Measurements from ENCODE around the gene UST. TPM values are rescaled to one million over a fixed set of nuclear protein-coding genes. Genes with fewer than 3 reads are reported as not detected.

Gene UST
- total RNA-seq, 2 experiments from 2014 or later: 1.4 to 4.1 TPM

DNA sequence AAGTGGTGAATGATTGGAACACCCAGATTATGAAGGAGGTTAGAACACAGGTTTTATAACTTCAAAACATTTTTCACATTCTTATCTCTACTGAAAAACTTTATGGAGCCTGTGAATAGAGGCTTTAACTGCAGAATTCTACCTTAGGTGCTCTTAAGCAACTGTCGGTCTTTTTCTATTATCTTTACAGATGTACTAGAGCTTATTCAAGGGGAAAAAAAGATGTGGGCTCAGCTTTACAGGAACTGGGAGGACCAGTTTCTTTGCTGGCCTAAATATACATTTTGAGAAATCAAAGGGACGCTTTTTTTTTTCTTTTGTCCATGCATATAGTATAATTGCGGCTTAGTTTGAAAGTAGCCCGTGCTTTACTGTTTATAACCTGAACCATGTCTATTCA is 58.9 kb downstream of the UST start:
- Histone ChIP-seq H3K4me2 (ENCODE audit: low read length) (no peak overlapping the region), H3K79me2 (ENCODE audit: insufficient read depth, low read depth, low read length) (no peaks in the 10 kb centered on the region), H3K4me3 (ENCODE audit: low read depth, low read length, poor library complexity, severe bottlenecking) (no peak overlapping the region), H3K4me1 (ENCODE audit: insufficient read depth, low read length, poor library complexity, severe bottlenecking) (no peaks in the 10 kb centered on the region), H3K27ac (ENCODE audit: low read depth, low read length, poor library complexity, severe bottlenecking) (no peak overlapping the region), H3K9me2 (ENCODE audit: insufficient read depth, low read length) (no peaks in the 10 kb centered on the region), H4K20me1 (ENCODE audit: insufficient read depth, low read length) (no peaks in the 10 kb centered on the region), H3K36me3 (ENCODE audit: insufficient read depth, low read length) (no peaks in the 10 kb centered on the region), H3K9me3 (ENCODE audit: low read length) (no peaks in the 10 kb centered on the region), H2AFZ (ENCODE audit: low read length) (no peak overlapping the region)
- no peak for DNase-seq (ENCODE audit: low spot score)
- POLR2A ChIA-PET: no interaction called here
- intact Hi-C loops (cut with micrococcal nuclease; ENCODE audit: unreplicated experiment): no loop called here
- CTCF ChIA-PET (ENCODE audit: unreplicated experiment): no interaction called here
- no TSS peak for BruUV-seq (replicated peaks)
- TF ChIP-seq EZH2phosphoT487 (IDR thresholded peaks at IDR 0.05; ENCODE audit: borderline replicate concordance, low read depth, low read length): no peak
- TF ChIP-seq, protein P1, sequence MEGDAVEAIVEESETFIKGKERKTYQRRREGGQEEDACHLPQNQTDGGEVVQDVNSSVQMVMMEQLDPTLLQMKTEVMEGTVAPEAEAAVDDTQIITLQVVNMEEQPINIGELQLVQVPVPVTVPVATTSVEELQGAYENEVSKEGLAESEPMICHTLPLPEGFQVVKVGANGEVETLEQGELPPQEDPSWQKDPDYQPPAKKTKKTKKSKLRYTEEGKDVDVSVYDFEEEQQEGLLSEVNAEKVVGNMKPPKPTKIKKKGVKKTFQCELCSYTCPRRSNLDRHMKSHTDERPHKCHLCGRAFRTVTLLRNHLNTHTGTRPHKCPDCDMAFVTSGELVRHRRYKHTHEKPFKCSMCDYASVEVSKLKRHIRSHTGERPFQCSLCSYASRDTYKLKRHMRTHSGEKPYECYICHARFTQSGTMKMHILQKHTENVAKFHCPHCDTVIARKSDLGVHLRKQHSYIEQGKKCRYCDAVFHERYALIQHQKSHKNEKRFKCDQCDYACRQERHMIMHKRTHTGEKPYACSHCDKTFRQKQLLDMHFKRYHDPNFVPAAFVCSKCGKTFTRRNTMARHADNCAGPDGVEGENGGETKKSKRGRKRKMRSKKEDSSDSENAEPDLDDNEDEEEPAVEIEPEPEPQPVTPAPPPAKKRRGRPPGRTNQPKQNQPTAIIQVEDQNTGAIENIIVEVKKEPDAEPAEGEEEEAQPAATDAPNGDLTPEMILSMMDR (conservative IDR thresholded peaks at IDR 0.05; ENCODE audit: low read length): no peak

DNA sequence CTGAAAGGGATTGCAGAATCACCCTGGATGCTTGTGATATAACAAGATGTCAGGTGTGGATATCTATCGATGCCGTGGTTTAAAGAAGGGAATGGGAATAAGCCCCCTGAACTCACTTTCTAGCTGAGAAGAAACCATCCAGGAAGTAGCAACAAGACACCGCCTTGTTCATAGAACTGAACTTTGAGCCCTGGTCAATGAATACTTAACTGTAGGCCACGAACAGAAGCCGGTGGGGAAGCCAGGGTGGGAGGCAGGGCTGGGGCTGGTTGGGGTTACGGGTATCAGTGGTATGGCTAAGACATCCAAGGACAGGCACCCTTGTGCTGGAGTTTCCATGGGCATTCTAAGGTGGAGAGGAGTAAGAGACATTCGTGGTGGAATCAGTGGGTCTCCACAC is 61.0 kb downstream of the UST start:
- intact Hi-C loops (cut with micrococcal nuclease; ENCODE audit: unreplicated experiment): no loop called here
- POLR2A ChIA-PET: no interaction called here

DNA sequence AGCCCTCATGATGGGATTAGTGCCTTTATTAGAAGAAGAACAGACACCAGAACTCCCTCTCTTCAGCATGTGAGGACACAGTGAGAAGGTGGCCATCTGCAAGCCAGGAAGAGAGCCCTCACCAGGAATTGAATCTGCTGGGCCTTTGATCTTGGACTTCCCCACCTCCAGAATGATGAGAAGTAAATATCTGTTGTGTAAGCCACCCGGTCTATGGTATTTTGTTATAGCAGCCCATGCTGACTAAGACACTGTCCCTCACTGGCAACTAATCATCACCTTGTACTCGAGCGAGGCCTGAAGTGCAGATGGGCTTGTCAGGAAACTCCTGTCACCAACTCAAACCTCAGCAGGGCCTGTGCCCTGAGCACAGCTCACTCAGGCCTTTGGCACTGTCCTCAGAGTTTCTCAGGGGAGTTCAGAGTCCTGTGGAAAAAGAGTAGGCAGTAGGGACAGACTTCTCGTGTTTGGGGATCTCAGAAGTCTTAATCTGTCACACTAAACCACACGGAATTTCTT is 62.0 kb downstream of the UST start:
- BruUV-seq (replicated peaks): no TSS peak
- ChIA-PET CTCF (ENCODE audit: unreplicated experiment) (no interaction called here), POLR2A (interaction anchor here (0.7 kb wide), 2 partner anchors 16 to 122 kb away, joined by 3 read pairs; no protein-coding TSS in a partner anchor)
- Histone ChIP-seq H3K9me3 (ENCODE audit: low read length) (no peaks in the 10 kb centered on the region), H4K20me1 (ENCODE audit: insufficient read depth, low read length) (no peaks in the 10 kb centered on the region), H3K36me3 (ENCODE audit: insufficient read depth, low read length) (no peaks in the 10 kb centered on the region), H3K79me2 (ENCODE audit: insufficient read depth, low read depth, low read length) (no peaks in the 10 kb centered on the region), H3K4me2 (ENCODE audit: low read length) (no peak overlapping the region), H3K9me2 (ENCODE audit: insufficient read depth, low read length) (no peaks in the 10 kb centered on the region), H3K4me1 (ENCODE audit: insufficient read depth, low read length, poor library complexity, severe bottlenecking) (no peaks in the 10 kb centered on the region), H3K27ac (ENCODE audit: low read depth, low read length, poor library complexity, severe bottlenecking) (no peak overlapping the region), H2AFZ (ENCODE audit: low read length) (no peak overlapping the region), H3K4me3 (ENCODE audit: low read depth, low read length, poor library complexity, severe bottlenecking) (no peak overlapping the region)
- TF ChIP-seq, protein P1 (conservative IDR thresholded peaks at IDR 0.05; ENCODE audit: low read length): no peak
- no peak for TF ChIP-seq EZH2phosphoT487 (IDR thresholded peaks at IDR 0.05; ENCODE audit: borderline replicate concordance, low read depth, low read length)
- intact Hi-C loops (cut with micrococcal nuclease; ENCODE audit: unreplicated experiment): no loop called here
- no peak for DNase-seq (ENCODE audit: low spot score)

More for the DNA sequence above, 61.0 kb downstream of the UST start:
- CTCF ChIA-PET (ENCODE audit: unreplicated experiment): no interaction called here
- H3K4me1 ChIP-seq (ENCODE audit: insufficient read depth, low read length, poor library complexity, severe bottlenecking): no peaks in the 10 kb centered on the region
- no peak overlapping the region for H3K4me2 ChIP-seq (ENCODE audit: low read length)
- no peaks in the 10 kb centered on the region for H3K79me2 ChIP-seq (ENCODE audit: insufficient read depth, low read depth, low read length)
- no peak overlapping the region for H2AFZ ChIP-seq (ENCODE audit: low read length)
- no peak for TF ChIP-seq EZH2phosphoT487 (IDR thresholded peaks at IDR 0.05; ENCODE audit: borderline replicate concordance, low read depth, low read length)
- TF ChIP-seq, protein P1 (conservative IDR thresholded peaks at IDR 0.05; ENCODE audit: low read length): no peak
- no peak overlapping the region for H3K4me3 ChIP-seq (ENCODE audit: low read depth, low read length, poor library complexity, severe bottlenecking)
- no peak for DNase-seq (ENCODE audit: low spot score)
- H3K9me2 ChIP-seq (ENCODE audit: insufficient read depth, low read length): no peaks in the 10 kb centered on the region
- H4K20me1 ChIP-seq (ENCODE audit: insufficient read depth, low read length): no peaks in the 10 kb centered on the region
- H3K36me3 ChIP-seq (ENCODE audit: insufficient read depth, low read length): no peaks in the 10 kb centered on the region
- no peak overlapping the region for H3K27ac ChIP-seq (ENCODE audit: low read depth, low read length, poor library complexity, severe bottlenecking)
- no TSS peak for BruUV-seq (replicated peaks)
- H3K9me3 ChIP-seq (ENCODE audit: low read length): no peaks in the 10 kb centered on the region

Data from OCI-LY7 (cell line).